Panc1 (cell line): ENCODE data around the gene MYEOV.

Experiments used
- POLR2AphosphoS5 ChIP-seq: IDR thresholded peaks from 2 replicates; pipeline ENCODE4 v1.6.1; 2012; ENCODE audit warnings: mild to moderate bottlenecking, low read depth, low read length, moderate library complexity
- SIN3A ChIP-seq: IDR thresholded peaks from 2 replicates; pipeline ENCODE4 v1.6.1; 2012; ENCODE audit warnings: low read depth, mild to moderate bottlenecking, low read length, moderate library complexity, borderline replicate concordance; ENCODE audit not compliant: insufficient read depth
- TF ChIP-seq, protein P1 (sequence below): fragments of 450-650 bp; IDR thresholded peaks from 2 replicates; pipeline ENCODE4 v1.5.1; 2017; ENCODE audit warnings: mild to moderate bottlenecking
- TF ChIP-seq, protein P2 (sequence below), 2 experiments: IDR thresholded peaks; 2 replicates each; pipeline ENCODE4 v1.6.1; 2011 to 2012; ENCODE audit warnings: low read depth in 2 of 2, control low read depth in 1 of 2, low read length in 1 of 2, mild to moderate bottlenecking in 1 of 2, moderate library complexity in 1 of 2; ENCODE audit not compliant: insufficient read depth in 1 of 2

DNA sequence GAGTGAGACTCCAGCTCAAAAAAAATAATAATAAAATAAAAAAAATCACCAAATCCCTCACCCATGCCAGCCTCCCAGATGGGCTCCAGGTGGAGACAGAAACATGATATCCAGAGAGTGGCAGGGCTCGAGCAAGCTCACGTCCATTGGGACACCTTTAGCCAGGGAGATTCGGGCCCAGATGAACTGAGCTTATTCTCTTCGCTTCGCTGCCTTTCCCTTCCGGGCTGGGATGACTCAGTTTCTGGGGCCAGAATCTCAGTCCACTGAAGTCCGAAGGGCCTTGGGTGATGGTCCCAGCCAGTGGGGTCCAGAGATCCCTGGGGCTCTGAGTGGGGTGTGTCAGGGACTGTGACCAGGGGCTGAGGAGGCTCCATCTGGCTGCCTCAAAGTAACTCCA lies 23.0 kb upstream of the MYEOV start:
- TF ChIP-seq, protein P1, sequence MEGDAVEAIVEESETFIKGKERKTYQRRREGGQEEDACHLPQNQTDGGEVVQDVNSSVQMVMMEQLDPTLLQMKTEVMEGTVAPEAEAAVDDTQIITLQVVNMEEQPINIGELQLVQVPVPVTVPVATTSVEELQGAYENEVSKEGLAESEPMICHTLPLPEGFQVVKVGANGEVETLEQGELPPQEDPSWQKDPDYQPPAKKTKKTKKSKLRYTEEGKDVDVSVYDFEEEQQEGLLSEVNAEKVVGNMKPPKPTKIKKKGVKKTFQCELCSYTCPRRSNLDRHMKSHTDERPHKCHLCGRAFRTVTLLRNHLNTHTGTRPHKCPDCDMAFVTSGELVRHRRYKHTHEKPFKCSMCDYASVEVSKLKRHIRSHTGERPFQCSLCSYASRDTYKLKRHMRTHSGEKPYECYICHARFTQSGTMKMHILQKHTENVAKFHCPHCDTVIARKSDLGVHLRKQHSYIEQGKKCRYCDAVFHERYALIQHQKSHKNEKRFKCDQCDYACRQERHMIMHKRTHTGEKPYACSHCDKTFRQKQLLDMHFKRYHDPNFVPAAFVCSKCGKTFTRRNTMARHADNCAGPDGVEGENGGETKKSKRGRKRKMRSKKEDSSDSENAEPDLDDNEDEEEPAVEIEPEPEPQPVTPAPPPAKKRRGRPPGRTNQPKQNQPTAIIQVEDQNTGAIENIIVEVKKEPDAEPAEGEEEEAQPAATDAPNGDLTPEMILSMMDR, result no peak
- TF ChIP-seq, protein P2, sequence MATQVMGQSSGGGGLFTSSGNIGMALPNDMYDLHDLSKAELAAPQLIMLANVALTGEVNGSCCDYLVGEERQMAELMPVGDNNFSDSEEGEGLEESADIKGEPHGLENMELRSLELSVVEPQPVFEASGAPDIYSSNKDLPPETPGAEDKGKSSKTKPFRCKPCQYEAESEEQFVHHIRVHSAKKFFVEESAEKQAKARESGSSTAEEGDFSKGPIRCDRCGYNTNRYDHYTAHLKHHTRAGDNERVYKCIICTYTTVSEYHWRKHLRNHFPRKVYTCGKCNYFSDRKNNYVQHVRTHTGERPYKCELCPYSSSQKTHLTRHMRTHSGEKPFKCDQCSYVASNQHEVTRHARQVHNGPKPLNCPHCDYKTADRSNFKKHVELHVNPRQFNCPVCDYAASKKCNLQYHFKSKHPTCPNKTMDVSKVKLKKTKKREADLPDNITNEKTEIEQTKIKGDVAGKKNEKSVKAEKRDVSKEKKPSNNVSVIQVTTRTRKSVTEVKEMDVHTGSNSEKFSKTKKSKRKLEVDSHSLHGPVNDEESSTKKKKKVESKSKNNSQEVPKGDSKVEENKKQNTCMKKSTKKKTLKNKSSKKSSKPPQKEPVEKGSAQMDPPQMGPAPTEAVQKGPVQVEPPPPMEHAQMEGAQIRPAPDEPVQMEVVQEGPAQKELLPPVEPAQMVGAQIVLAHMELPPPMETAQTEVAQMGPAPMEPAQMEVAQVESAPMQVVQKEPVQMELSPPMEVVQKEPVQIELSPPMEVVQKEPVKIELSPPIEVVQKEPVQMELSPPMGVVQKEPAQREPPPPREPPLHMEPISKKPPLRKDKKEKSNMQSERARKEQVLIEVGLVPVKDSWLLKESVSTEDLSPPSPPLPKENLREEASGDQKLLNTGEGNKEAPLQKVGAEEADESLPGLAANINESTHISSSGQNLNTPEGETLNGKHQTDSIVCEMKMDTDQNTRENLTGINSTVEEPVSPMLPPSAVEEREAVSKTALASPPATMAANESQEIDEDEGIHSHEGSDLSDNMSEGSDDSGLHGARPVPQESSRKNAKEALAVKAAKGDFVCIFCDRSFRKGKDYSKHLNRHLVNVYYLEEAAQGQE (IDR thresholded peaks at IDR 0.05; ENCODE audit: insufficient read depth in 1 of 2, low read depth in 2 of 2, low read length in 1 of 2), result no peak
- TF ChIP-seq SIN3A (no peak), POLR2AphosphoS5 (no peak)
